ENCODE results near the gene C14orf132. TPM values are rescaled to one million over a fixed set of nuclear protein-coding genes. Genes with fewer than 3 reads are reported as not detected.

C14orf132 gene
- total RNA-seq, 1 experiment from 2014 or later: 22.6 TPM

DNA sequence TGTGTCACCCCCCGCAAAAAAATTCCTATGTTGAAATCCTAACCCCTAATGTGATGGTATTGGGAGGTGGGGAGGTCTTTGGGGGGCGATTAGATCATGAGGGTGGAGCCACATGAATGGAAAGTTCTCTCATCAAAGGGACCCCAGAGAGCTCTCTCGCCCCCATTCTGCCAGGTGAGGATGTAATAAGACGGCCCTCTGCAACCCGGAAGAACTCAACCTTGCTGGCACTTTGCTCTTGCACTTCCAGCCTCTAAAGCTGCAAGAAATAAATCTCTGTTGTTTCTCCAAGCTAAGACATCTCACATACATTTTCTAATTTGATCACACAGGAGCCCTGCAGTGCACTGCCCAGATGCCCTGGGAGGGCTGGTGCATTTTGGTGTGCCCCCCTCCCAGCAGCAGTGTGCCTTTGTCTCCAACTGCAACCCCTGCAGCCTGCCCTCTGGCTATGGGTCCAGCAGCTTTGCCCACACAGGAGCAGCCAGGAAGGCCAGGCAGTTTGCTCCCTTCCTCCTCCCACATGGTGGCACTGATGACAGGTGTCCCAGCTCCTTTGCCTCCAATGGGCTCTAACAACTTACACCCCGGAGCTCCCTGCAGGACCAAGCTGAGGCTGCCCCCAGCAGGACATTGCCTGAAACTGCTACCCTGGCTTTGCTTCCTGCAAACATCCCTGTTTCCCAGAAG, 59.3 kb downstream of the C14orf132 start:
- DNase-seq (ENCODE audit: low read depth): peak; percentile 72

DNA sequence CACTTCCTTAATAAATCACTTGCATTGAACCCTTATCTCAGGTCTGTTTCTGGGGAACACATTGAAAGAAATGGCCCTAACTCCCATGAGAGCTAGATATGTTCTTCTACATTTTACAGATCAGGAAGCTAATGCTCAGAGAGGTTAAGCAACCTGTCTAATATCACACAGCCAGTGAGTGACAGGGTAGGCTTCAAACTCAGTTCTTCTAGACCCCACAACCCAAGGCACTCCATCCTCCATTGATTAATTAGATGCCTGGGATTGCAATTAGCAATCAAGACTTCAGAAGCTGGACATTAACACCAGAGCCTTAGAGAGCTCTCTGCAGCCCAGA, 59.8 kb downstream of the C14orf132 start:
- DNase-seq (ENCODE audit: low read depth): no peak

DNA sequence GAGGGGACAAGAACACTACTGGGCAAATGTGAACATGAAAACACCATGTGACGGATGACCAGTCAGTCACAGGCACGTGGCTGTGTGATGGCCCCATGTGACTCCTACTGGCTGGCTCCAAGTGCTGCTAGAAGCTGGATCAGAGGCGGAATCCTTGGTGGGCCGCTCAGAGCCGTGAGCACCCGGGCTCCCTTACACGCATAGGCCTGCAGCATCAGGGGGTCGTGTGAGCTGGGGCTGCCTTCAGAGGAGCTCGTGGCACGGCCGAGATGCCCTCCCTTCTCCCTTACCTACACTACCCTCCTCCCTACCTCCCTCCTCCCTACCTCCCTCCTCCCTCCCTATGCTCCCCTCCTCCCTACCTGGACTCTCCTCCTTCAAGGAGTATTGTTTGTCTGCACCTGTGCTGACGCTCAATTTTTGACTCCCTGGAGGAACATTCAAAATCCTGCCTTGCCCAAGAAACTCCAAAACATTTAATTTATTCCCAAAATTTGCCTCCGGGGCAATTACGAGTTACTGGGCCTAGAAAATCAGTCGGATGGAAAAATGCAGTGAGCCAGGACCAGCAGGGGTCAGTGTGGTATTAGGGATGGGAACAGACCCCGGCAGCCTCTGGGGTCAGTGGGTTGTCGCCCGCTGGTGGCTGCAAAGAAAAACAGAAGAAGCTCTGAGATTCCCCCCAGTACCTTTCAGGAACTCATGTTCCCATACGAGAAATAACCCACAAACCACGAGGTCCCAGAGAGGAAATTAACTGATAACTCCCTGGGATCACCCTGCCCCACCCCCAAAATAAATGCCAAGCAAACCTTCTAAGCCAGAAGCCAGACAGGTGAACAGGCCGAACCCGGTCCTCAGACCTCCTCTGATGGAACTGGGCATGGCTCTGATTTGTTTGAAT, 61.3 kb downstream of the C14orf132 start:
- peak; percentile 79 for DNase-seq (ENCODE audit: low read depth)

DNA sequence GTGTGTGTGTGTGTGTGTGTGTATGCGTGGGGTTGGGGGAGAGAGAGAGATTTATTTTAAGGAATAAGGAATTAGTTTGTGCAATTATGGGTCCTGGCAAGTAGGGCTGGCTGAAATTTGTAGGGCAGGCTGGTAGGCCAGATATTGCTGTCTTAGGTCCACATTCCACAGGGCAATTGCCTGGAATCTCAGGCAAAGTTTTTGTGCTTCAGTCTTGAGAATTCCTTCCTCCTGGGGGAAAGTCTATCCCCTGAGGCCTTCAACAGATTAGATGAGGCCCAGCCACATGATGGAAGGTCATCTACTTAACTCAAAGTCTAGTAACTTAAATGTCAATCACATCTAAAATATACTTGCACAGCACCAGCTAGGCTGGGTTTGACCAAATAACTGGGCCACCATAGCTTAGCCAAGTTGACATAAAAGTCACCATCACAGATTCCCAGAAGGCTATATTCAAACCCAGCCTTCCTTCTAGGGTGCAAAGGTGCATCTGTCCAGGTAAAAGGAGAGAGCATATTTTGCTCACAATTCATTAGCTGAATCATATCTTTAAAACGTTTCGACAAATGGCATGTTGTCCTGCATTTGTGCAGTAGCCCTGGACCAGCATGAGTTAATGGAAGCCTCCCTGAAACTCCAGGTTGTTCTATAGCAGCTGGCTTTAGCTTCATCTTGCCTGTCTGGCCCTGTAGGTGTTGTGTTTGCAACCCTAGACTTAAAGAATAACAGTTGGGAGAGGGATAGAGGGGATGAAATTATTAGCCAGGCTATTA, 63.1 kb downstream of the C14orf132 start:
- DNase-seq (ENCODE audit: low read depth): peak; percentile 54

DNA sequence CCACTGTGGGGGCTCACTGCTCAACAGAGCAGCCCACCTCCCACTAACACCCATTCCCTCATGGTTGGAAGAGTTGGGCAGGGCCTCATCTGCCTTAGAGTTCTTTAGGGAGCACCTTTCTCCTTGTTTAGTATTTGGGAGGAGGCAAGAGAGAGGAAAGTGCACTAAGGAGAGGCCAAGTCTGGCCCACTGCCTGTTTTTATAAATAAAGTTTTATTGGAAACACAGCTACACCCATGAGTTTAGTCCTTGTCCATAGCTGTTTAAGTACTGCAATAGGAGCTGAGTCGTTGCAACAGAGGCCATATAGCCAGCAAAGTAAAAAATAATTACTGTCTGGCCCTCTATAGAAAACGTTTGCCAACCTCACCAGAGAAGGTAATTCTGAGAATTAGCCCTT, 63.9 kb downstream of the C14orf132 start:
- no peak for DNase-seq (ENCODE audit: low read depth)

DNA sequence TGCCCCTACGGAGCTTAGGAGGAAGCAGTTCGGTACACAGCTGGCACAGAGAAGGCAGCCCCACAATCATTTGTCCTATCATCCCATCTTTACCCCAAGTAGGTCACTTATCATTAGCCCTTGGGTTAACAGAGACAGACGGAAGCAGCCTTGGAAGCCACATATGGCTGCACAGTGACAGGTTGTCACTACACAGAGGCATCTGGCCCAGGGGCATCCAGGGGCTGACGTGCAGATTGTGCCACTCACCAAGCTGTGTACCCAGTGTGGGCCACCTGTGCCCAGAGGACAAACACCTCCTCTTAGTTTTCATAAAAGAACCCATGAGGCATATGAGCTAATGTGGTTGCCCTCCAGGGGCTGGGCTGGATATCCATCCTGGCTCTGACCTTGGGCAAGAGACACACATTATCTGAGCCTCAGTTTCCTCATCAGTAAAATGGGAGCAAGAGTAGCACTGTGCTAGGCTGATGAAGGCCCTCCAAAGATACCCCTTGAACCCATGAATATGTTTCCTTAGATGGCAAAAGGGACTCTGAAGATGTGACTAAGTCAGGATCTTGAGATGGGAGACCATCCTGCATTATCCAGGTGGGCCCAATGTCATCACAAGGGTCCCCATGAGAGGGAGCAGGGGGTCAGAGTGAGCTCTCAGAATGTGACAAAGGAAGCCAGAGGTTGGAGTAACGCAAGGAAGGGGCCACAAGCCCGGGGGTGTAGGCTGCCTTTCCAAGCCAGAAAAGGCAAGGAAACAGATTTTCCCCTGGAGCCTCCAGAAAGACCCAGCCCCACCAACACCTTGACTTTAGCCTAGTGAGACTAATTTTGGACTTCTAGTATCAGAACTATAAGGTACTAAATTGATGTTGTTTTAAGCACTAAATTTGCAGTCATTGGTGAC, 64.6 kb downstream of the C14orf132 start:
- no peak for DNase-seq (ENCODE audit: low read depth)

DNA sequence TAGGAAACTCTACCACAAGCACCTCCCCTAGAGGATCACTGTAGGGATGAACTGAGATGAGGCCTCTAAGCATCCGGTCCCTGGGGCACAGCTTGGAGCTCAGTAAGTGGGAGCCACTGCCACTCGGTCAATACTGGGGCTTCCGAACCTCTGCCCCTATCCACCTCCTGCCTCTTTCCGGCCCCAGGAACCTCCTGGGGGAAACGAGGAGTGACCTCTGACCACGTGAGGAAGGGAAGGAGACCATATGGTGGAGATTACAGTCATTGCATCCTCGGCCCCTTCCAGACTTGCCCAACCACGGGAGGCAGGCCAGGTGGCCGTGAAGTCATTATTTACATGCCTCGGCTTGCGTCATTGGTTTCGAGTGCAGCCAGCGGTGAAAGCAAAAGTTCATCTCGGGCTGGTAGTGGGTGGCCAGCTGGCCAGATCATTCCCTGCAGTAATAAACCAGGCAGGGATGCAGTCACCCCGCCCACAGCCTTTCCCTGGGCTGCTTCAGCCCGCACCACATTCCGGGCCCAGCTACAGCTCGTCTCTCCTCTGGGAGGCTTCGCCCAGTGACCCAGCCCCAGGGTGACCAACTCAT, 65.4 kb downstream of the C14orf132 start:
- DNase-seq (ENCODE audit: low read depth): peak; percentile 99

DNA sequence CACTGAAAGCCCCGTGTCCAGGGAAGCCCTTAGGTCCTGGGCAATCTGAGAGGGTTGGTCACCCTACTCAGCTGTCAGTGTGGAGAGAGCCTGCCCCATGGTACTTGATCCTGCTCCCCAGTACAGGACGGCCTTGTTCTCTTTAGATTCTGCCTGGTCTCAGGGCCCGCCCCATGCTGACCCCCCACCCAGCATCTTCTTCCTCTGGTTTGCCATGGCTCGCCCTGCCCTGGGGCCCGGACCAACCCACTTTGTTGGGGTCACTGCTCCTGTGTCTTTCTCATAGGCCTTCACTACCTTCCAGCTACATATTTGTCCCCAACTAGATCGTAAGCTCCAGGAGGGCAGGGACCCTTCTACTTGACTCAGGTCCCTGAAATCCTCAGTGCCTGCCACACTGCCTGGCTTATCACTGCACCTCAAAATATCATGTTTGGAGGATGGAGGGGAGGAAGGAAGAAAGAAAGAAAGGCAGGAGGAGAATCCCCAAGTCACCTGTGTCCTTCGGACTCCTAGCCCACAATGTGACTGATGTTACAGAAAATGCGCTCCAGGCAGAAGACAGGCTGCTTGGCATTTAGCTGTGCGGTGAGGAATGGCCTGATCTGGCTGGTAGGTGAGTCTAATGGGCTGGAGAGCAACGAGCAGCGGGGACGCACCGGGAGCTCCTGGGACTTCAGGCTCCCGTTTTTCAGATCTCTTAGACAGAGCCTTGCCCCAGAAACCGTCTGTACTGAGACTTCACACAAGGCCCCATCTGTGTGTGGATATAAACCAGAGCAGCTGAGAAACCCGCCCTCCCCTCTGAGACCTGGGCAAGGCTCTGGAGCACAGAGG, 66.1 kb downstream of the C14orf132 start:
- no peak for DNase-seq (ENCODE audit: low read depth)

DNA sequence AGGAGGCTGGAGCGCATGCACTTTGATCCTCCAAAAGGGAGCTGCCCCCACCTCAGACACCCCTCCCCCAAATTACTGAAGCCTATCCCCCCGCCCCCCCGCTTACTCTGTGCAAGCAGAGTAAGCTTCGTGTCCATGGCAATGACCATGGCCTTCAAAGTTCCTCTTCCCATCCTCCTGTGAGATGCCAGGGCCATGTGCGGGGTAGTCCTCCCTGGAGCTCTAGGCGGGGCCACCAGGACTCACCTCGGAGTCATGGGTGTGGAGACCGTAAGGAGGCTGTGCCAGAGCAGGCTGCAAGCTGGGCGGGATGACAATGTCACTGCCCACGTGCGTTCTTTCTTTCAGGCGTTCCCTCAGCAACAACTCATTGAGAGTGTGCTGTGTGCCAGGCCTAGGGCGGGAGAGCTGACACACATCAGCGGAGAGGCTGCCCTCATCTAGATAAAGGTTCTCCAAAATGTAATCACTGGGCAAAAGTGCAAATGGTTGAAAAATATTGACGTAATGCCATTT, 66.8 kb downstream of the C14orf132 start:
- no peak for DNase-seq (ENCODE audit: low read depth)

DNA sequence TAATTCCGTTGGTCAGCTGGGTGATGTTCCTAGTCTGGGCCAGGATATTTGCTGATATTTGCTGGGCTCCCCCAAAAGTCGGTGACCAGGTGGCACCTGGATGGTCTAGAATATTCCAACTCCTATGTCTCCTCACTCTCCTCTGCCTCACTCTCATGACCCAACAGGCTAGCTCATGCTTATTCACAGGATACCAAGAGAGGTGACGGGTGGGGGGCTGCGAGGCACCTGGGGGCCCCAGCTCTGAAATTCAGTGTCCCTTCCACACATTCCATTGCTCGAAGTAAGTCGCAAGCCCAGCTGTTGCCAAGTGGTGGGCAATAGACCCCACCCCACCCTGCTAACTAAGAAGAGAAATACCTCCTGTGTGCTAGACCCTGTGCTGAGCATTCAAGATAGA, 67.7 kb downstream of the C14orf132 start:
- DNase-seq (ENCODE audit: low read depth): no peak

DNA sequence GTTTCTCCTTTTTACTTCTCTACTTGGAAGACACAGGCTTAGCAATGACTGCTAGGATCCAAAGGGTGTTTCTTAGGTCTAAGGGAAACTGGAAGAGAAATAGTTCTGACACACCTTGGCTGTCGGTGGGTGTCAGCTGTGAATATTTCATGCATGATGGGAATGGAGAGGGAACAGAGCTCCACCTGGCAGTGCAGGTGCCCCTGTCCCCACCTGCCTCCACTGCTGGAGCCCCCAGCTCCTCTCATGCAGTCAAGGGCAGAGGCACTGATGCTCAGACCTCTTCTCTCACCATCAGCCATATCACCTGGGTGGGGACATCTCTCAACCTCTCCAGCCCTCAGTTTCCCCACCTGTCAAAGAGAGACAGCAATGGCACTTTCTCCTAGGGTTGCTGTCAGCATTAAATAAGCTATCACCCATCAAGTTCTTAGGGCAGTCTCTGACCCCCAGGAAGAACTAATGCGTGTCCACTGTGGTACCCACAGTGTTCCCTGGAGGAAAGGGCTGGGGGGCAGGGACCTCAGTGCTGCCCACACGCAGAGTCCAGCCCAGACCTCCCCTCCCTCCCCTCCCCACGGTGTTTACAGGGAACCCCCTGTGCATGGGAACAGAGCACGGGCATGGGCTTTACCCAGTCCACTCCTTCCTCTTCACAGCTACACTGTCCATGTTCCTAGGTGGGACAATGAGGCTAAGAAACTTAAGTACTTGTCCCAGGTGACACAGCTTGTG, 69.1 kb downstream of the C14orf132 start:
- no peak for DNase-seq (ENCODE audit: low read depth)

DNA sequence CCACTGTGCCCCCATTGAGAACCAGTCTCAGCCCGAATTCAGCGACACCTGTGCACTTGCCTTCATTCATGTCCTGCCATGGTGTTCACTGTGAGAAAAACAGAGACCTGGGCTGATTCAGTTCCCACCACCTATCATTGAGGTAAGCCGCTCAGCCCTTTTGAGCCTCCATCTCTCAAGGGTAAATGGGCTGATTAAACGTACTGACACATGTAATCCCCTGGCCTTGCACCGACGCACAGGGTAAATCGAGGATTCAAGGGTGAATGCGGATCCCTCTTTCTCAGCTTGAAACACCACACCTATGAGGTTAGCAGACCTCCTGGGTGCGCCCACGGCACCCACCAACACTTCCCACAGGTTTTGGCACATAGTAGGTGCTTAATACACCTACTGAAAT, 69.7 kb downstream of the C14orf132 start:
- DNase-seq (ENCODE audit: low read depth): no peak

DNA sequence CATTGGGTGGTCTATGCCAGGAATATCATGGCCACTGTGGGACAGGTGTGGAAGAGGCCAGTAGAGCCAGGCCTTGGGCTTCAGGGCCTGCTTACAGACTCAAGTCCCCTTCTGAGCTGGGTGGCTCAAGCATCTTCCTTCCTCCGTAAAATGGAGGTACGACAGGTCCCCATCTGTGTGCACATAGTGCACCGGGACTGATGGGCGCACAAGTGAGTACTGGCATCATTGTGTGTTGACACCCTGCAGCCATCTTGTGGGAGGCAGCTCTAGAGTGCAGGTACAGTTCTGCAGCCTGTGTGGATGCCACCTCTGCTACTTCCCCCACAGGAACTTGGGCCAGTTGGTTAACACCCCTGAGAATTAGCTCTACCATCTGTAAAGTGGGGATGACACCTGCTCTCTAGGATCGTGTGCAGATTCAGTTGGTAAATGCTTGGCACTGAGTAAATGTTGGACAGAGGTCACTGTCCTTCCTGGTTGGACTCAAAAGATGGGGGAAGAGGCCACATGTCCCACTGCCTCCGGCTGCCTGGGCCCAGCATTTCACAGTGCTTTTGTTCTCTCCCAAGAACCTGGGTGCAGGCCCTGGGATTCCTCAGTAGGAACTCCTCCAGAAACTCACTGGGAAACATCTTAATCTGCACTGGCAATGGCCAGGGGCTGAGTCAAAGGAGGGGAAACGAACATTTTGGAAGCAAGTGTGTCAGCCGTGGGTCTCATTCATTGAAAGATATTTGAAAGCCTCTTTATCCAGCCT, 70.6 kb downstream of the C14orf132 start:
- DNase-seq (ENCODE audit: low read depth): no peak

DNA sequence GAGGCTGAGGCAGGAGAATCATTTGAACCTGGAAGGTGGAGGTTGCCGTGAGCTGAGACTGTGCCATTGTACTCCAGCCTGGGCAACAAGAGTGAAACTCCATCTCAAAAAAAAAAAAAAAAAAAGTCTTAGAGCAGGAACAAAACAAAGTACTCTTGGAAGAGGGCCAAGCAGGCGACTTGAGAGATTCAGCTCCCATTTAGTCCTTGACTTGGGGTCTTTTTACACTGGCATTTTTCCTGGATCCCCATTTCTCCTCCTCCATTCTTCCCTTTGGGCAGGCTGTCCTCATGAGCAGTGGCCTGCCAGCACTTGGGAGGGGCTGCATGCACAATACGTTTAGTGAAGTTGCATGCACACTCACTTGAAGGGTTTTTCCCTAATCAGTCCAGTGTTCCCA, 72.9 kb downstream of the C14orf132 start:
- no peak for DNase-seq (ENCODE audit: low read depth)

DNA sequence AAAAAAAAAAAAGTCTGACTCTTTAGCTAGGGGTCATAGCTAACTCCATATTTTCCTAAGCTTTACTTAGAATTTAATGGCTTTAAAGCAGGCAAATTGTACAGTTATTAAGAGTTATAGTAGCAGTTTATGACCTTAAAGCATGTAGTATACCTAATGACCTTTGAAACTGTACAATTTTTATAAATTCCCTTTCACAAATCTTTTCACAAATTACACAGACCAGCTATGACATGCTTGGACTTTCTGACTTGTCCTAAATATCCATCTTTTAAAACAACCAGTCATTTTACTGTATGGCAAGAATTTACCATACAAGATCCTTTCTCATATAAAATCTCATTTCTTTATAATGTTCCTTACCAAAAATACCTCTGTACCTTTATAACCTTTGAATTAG, 74.8 kb downstream of the C14orf132 start:
- DNase-seq (ENCODE audit: low read depth): no peak

DNA sequence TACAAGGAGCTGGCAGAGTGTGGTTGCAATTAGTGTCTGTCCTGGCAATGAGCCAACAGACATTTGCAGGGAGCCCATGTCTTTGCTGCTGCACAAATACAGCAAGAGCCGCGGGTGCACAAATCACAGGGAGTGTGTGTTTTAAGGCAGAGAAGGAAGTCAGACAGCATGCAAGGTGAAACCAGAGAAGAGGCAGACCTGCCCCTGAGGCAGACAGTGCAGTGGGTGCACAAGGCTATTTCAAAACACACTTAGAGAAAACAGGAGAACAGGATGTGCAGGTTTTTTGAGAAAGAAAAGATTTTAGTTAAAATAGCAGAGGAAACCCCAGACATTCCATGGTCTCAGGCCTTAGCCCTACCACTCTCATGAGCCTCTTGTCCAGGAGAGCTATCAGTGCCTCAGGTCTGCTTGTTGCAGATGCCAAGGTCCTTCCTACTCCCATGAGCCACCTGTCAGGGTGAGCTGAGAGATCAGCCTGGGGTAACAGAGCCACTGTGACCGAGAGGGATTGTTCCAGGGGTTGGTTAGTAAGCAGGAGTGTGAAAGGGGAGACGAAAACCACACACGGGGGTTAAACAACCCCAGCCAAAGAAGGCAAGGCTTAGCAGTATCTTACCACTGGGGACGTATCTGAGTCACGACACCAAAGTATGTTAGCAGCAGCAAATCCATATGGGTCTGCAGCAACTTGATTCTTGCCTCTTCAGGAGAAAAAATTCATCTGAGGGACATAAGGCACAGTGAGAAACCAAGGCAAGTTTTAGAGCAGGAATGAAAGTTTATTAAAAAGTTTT, 78.1 kb downstream of the C14orf132 start:
- DNase-seq (ENCODE audit: low read depth): peak; percentile 84

DNA sequence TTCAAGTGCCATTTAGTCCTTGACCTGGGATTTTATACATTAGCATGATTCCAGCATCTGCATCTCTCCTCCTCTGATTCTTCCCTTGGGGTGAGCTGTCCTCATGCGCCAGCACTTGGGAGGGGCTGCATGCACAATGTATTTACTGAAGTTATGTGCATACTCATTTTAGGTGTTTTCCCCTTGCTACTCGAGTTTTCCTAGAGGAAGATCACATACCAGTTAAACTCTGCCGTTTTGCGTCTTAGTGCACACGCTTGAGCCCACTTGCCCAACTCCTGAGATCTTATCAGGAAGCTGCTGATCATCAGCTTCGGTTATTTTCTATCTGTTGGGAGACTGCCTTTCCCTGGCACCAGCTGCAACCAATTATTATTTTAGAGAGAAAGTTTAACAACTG, 78.8 kb downstream of the C14orf132 start:
- DNase-seq (ENCODE audit: low read depth): no peak

DNA sequence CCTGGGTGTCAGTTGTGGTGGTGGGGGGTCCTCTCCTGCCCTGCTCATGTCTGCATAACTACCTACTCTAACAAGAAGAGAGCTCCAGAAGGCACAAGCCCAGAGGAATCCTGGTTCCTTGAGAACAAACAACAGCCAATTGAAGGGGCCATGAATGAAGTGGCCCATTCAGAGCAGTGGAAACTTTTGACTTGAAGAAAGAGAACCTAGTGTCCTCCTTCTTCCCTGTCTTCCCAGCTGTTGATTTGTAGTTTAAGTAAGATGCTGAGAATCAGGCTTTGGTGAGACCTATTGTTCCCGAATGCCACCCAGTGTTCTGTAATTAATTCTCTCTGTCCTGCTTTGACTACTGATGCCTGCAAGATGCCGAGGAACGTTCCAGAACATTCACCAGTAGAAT, 79.2 kb downstream of the C14orf132 start:
- DNase-seq (ENCODE audit: low read depth): no peak
